GM23248 (cell line): ENCODE data around the gene SHROOM3.

Experiments used
- EZH2 ChIP-seq: fragments of 200-600 bp; sonication (generic); IDR thresholded peaks from 2 replicates; pipeline ENCODE4 v1.6.1; 2018; ENCODE audit warnings: antibody characterized with exemption, mild to moderate bottlenecking; ENCODE audit not compliant: insufficient read depth, poor library complexity, severe bottlenecking
- EZH2phosphoT487 ChIP-seq: fragments of 200-600 bp; sonication (generic); IDR thresholded peaks from 2 replicates; pipeline ENCODE4 v1.6.1; 2018; ENCODE audit warnings: antibody characterized with exemption, moderate library complexity, mild to moderate bottlenecking, low read depth; ENCODE audit not compliant: insufficient read depth

GRCh38 chr4:76718021-76718420 lies 283.0 kb downstream of the SHROOM3 start:
- TF ChIP-seq EZH2 (no peak), EZH2phosphoT487 (no peak)
